HUES6 (cell line): ENCODE measurements around the gene BAG5.

Experiments
- H3K27ac ChIP-seq: 2 replicates; pipeline ENCODE4 v1.7.0; 2013; ENCODE audit warnings: low read depth, mild to moderate bottlenecking, low read length, inconsistent platforms
- H3K27me3 ChIP-seq: 2 replicates; pipeline ENCODE4 v1.6.1; 2013; ENCODE audit warnings: low read length; ENCODE audit not compliant: control insufficient read depth, insufficient read depth
- H3K36me3 ChIP-seq: 2 replicates; pipeline ENCODE4 v1.6.1; 2013; ENCODE audit warnings: low read length; ENCODE audit not compliant: control insufficient read depth, insufficient read depth
- H3K4me1 ChIP-seq: 2 replicates; pipeline ENCODE4 v1.6.1; 2013; ENCODE audit warnings: low read length; ENCODE audit not compliant: control insufficient read depth, insufficient read depth
- H3K4me3 ChIP-seq: 2 replicates; pipeline ENCODE4 v1.5.1; 2013; ENCODE audit warnings: low read depth, low read length
- H3K9ac ChIP-seq: one replicate; pipeline ENCODE4 v1.6.1; 2013; ENCODE audit warnings: mild to moderate bottlenecking, low read length
- H3K9me3 ChIP-seq: 2 replicates; pipeline ENCODE4 v1.6.1; 2013; ENCODE audit warnings: low read depth, low read length; ENCODE audit not compliant: control insufficient read depth, insufficient read depth

The BAG5 gene

DNA sequence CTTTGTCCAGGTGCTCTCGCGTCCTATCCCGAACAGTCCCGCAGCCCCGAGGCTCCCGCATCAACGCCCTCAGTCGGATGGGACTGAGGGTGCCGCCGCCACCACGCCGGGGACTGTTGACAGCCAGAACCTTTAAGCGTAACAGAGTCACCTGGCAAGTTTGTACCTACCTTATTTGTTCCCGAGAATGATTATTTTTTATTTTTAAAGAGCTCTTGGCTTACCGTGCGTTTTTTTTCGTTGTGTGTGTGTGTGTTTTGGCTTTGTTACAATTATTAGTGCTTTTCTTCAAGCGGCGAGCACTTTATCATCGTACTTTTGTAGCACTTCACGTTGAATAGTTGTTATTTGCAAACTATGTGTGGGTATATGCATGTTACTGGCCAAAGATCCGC lies 766 bp upstream of the BAG5 start:
- H3K4me1 ChIP-seq = peaks cover 14% of the 10 kb centered on the region
- peaks cover 27% of the 10 kb centered on the region for H3K36me3 ChIP-seq
- H3K27ac ChIP-seq = peak overlapping the region; percentile 90; the same call in 1 of the 2 replicates
- no peaks in the 10 kb centered on the region for H3K9me3 ChIP-seq
- no peaks in the 10 kb centered on the region for H3K27me3 ChIP-seq
- peak overlapping the region; percentile 92 for H3K4me3 ChIP-seq
- H3K9ac ChIP-seq = peak overlapping the region; percentile 90

DNA sequence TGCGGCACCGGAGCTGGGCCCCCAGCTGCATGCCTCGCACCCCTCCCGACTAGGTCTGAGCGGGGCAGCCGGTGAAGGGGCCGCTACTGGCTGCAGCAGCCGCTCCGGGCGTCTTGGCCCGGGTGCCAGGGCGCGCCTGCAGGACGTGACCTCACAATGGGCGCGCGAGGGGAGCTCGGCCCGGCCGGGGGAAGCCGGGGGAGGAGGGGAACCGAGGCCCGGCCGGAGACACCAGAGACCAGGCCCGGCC lies 353 bp downstream of the BAG5 start:
- Histone ChIP-seq H3K9me3 (no peaks in the 10 kb centered on the region), H3K27ac (peak overlapping the region; percentile 90), H3K4me3 (peak overlapping the region; percentile 92), H3K4me1 (peaks cover 7% of the 10 kb centered on the region; the same call in 1 of the 2 replicates), H3K36me3 (peaks cover 30% of the 10 kb centered on the region), H3K9ac (peak overlapping the region; percentile 90), H3K27me3 (no peaks in the 10 kb centered on the region)

DNA sequence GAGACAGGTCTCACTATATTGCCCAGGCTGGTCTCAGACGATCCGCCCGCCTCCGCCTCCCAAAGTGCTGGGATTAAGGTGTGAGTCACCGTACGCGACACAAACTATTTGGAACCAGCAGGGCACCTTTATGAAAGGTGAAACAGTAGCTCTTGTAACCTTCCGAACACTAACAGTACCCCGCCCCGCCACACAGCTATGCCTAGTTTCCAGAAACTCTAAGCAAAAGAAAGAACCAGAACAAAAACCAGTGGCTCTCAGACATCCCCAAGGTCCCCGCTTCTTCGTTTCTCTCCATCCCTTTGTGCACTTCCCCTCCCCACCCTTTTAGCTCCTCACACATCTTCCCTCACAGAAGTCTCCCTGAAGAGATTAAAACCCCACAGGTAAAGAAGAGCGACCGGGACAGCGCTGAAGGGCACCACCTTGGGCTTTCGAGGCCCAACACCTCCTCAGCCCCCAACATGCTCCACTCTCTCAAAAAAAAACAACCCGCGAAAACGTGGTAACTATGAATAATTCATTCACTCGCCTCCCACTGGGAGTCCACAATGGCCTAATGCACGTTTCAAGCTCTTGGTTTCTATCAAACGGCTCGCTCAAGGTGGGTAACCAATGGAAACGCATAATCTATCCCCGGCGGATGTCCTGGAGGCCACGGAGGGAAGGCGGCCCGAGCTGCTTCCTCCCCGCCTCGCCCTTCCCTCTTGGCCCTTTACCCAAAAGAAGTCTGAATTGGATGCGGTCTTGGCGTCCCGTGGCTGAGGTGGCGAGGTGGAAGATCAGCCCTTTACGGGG lies 877 bp downstream of the BAG5 start:
- Histone ChIP-seq H3K9me3 (no peaks in the 10 kb centered on the region), H3K4me1 (peaks cover 7% of the 10 kb centered on the region; the same call in 1 of the 2 replicates), H3K27me3 (no peaks in the 10 kb centered on the region), H3K4me3 (peak overlapping the region; percentile 92), H3K36me3 (peaks cover 30% of the 10 kb centered on the region), H3K27ac (peak overlapping the region; percentile 90), H3K9ac (peak overlapping the region; percentile 90)

DNA sequence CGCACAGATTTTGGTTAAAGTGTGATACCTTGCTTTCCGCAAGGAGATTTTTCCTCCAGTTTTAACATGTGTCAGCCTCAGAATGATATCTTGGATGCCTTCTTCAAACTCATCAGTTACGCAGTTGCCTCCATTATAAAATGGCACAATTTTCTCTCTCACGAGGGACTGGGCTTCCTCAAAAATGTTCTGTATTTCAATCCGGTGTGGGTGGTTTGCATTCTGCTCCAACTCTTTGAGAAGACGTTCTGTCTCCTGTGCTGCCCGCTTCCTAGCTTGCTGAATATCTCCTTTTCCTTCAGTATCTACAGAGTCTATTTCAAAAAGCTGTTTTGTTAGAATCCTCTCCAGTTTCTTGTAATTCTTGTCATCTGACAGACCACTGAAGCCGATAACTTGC lies 1.8 kb downstream of the BAG5 start:
- peak overlapping the region; percentile 92 for H3K4me3 ChIP-seq
- peaks cover 7% of the 10 kb centered on the region; the same call in 1 of the 2 replicates for H3K4me1 ChIP-seq
- H3K27me3 ChIP-seq = no peaks in the 10 kb centered on the region
- no peak overlapping the region for H3K27ac ChIP-seq
- H3K9me3 ChIP-seq = no peaks in the 10 kb centered on the region
- no peak overlapping the region for H3K9ac ChIP-seq
- peaks cover 30% of the 10 kb centered on the region for H3K36me3 ChIP-seq

DNA sequence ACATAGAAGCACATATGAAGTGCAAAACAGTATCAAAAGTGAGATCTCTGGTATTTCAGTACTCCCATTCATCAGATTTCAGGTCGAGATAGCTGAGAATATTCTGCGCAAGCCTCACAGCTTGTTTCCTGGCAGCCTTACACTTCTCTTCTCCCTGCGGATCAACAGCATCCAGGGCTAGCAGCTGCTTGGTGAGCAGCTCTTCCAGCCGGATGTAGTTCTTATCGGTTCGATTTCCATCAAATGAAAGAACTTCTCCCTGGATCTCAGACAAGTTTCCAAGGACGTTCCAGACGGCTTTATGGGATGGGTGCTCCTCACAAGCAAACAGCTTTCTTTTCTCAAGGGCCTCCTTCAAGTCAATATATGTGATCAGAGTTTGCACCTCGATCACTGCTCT lies 2.7 kb downstream of the BAG5 start:
- Histone ChIP-seq H3K27ac (no peak overlapping the region), H3K36me3 (peaks cover 30% of the 10 kb centered on the region), H3K4me1 (peaks cover 7% of the 10 kb centered on the region; the same call in 1 of the 2 replicates), H3K4me3 (no peak overlapping the region), H3K9me3 (no peaks in the 10 kb centered on the region), H3K27me3 (no peaks in the 10 kb centered on the region), H3K9ac (no peak overlapping the region)

DNA sequence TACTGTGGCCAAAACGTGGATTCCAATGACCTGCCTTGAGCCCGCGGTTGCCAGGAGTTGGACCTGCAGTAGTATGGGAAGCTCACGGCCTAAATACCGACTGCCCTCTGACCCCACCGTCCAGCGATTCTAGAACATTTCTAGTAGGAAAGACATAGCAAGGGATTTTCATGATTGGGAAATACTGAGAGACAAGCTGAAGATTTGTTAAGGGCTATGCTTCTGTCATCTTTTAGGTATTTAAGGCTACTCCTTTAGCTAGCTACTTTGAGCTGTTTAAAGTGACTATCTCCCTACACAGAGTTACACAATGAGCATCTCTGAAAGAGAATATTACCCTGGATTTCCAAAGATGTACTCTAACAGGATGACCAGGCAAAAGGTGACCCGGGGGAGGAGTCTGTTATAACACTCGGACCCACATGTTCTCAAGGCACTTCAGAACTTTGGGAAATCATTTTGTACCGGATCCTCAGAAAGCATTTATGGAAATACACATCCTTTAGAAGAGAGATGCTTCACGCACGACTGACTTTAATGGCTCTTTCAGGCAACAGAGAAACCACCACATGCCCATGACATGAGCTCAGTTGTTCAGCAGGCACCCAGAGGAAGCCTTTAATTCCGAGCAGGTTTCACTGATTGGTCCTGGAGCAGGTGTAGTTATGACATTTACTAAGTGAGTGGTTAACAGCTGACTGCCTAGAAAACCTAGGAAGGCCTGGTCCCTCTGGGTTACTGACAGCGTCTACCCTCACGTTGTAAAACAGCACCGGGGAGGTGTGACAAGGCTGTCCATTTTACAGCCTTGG lies 4.2 kb downstream of the BAG5 start:
- Histone ChIP-seq H3K4me3 (no peak overlapping the region), H3K36me3 (peaks cover 30% of the 10 kb centered on the region), H3K4me1 (peaks cover 7% of the 10 kb centered on the region; the same call in 1 of the 2 replicates), H3K27ac (no peak overlapping the region), H3K9ac (no peak overlapping the region), H3K27me3 (no peaks in the 10 kb centered on the region), H3K9me3 (no peaks in the 10 kb centered on the region)

DNA sequence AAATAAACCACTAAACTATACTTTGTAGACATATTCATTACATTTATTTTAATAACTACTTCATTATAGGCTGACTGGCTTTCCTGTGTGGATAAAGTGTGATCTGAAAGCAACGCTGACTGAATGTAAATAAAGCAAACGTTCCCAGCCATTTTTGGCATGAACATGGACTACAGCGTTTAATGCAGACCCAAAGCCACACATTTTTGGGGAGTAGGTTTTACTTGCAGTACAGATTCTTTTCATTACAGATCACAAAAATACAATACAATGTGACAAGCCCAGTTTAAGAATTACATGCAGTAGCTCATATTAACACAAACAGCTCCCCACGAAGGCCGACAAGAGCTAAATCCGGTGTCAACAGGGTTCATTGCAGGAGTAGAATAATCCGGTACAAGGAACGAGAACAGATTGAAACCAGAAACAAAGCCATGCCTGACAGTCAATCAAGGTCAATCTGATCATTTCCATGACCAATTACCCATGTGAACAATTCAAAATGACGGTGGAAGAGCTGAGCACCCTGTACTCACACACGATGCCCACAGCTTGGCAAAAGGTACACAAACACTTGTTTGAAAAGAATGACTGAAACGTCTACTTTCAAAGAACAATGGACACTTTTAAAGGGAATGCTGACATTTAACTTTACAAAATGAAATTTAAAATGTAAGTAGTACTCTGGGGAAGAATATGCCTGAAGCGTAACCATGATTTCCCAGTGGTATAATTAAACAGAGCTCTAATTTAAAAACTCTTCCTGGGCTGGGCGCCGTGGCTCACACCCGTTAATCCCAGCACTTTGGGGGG lies 5.3 kb downstream of the BAG5 start:
- Histone ChIP-seq H3K9ac (no peak overlapping the region), H3K36me3 (peaks cover 30% of the 10 kb centered on the region), H3K4me3 (no peak overlapping the region), H3K27ac (no peak overlapping the region), H3K4me1 (peaks cover 7% of the 10 kb centered on the region; the same call in 1 of the 2 replicates), H3K9me3 (no peaks in the 10 kb centered on the region), H3K27me3 (no peaks in the 10 kb centered on the region)

DNA sequence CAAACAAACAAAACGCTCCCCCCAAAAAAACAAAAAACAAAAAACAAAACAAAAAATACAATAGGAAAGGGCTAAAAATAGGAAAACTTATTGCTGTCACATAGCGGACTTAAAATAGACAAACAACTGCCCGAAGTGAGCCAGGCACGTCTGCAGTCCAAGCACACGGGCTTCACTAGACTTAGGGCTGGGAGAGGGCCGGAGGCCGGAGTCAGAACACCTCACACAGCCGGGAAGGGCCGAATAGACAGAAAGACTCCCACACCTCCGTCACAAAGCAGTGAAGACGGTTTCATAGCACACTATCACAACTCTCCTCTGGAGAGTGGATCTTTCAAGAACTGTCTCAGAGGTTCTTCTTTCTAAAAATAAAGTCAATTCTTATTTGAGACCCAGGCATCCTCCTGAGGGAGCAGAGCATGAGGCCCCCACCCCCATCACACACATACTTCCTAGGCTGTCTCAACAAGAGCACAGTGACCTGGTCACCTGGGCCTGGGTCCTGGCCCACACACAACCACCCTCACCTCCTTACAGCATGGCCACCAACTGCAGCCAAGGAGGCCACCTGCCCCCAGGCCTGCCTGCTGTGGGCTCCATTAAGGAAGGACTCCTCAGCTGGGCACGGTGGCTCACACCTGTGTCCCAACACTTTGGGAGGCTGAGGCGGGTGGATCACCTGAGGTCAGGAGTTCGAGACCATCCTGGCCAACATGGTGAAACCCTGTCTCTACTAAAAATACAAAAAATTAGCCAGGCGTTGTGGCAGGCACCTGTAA lies 6.7 kb downstream of the BAG5 start:
- Histone ChIP-seq H3K9me3 (no peaks in the 10 kb centered on the region), H3K27me3 (no peaks in the 10 kb centered on the region), H3K4me3 (no peak overlapping the region), H3K9ac (no peak overlapping the region), H3K4me1 (peaks cover 1% of the 10 kb centered on the region; the same call in 1 of the 2 replicates), H3K27ac (no peak overlapping the region), H3K36me3 (peaks cover 29% of the 10 kb centered on the region)

DNA sequence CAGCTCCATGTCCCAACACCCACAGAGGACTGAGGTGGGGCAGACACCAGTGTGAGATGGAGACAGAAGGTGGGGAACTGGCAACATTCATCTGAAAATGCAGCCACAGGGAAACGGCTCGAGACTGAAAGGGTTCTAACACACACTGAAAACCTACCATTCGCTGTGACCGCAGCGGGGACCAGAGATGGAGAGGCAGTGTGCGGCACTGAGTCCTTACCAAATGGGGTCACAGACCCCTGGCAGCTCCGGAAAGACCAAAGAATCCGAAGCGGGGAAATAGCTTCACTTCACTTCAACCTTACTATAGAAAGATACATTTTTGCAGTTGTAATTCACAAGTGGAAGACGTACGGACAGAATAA lies 9.6 kb downstream of the BAG5 start:
- H3K36me3 ChIP-seq = no peaks in the 10 kb centered on the region; the same call in 1 of the 2 replicates
- H3K4me1 ChIP-seq = no peaks in the 10 kb centered on the region; the same call in 1 of the 2 replicates
- H3K4me3 ChIP-seq = no peak overlapping the region
- no peaks in the 10 kb centered on the region for H3K27me3 ChIP-seq
- H3K27ac ChIP-seq = no peak overlapping the region
- no peaks in the 10 kb centered on the region for H3K9me3 ChIP-seq
- no peak overlapping the region for H3K9ac ChIP-seq

DNA sequence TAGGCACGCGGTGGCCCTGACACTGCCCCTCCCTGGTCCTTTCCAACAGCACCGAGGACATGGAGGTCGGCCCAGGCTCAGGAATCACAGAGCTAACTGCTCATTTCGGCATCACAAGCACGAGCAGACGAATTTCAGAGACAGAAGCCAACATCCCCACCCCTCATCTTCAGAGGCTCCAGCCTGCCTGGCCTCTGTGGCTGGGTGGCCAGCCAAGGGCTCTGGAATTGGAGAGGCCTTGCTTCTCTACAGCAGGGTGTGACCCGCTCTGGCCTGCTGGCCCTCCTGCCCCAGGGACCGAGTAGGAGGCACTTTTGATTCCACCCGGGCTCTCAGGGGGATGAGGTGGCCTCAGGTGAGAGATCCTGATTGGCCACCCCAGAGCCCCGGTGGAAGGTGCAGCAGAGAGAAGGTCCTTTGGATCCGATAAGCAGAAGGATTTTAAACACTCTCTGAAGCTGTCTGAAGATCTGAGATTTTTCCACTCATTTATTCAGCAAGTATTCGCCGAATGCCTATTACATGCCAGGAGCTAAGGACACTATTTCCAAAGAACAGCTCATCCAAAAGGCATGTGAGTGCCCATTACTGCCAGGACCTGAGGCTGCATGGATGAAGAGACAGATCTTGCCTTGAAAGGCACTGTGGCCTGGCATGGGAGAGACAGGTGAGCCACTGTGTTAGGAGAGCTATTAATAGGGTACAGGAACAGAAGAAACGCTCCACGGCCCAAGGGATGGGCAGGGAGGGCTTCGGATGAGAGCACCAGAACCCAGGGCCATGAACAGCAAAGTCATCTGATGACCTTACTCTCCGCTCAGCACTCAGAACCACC lies 10.2 kb downstream of the BAG5 start:
- Histone ChIP-seq H3K4me1 (no peaks in the 10 kb centered on the region; the same call in 1 of the 2 replicates), H3K9me3 (no peaks in the 10 kb centered on the region), H3K27me3 (no peaks in the 10 kb centered on the region), H3K27ac (no peak overlapping the region), H3K4me3 (no peak overlapping the region), H3K36me3 (no peaks in the 10 kb centered on the region), H3K9ac (no peak overlapping the region)
